Endothelial cell of umbilical vein (primary cell): ENCODE data around the gene CHIC2. TPM values are rescaled to one million over a fixed set of nuclear protein-coding genes. Genes with fewer than 3 reads are reported as not detected.

Source experiments
- BruUV-seq: library from RNA; stranded (reverse); fragments of 400-500 nt; replicated peaks from 2 replicates; lab custom pipeline; 2021; lab: Mats Ljungman, UMichigan
- CTCF ChIA-PET: fragments of 300-600, 350-600 bp; sonication (Branson Sonifier 250); formaldehyde crosslinking; loops from one replicate; lab custom pipeline; 2021; ENCODE audit warnings: antibody characterized with exemption, inconsistent platforms; lab: Charles Lee
- POLR2A ChIA-PET: fragments of 300-600, 350-600 bp; sonication (Branson Sonifier 250); formaldehyde crosslinking; loops from one replicate; lab custom pipeline; 2021; ENCODE audit warnings: antibody characterized with exemption, inconsistent platforms; lab: Charles Lee
- DNase-seq: peaks from one replicate; pipeline ENCODE4 v3.0.0-alpha.2; 2011; ENCODE audit warnings: low read depth, low spot score
- FAIRE-seq: peaks from 2 replicates; lab custom pipeline; 2011; peaks lifted over from hg19 to GRCh38; lab: Jason Lieb, UNC
- H2AFZ ChIP-seq: 2 replicates; pipeline ENCODE4 v1.6.0; 2012; ENCODE audit warnings: low read depth, low read length, control low read depth, inconsistent platforms
- H3K27ac ChIP-seq: 2 replicates; pipeline ENCODE4 v1.5.1; 2011; ENCODE audit warnings: low read depth, mild to moderate bottlenecking, control low read depth, low read length, moderate library complexity; ENCODE audit not compliant: insufficient read depth
- H3K27me3 ChIP-seq, 2 experiments: 2 replicates each; pipeline versions ENCODE4 v1.6.0 to v1.6.1; 2011; ENCODE audit warnings: low read length in 2 of 2, mixed read lengths in 1 of 2; ENCODE audit not compliant: control insufficient read depth in 2 of 2, insufficient read depth in 2 of 2
- H3K36me3 ChIP-seq, 2 experiments: 2 replicates in 1 of 2; 3 replicates in 1 of 2; pipeline ENCODE4 v1.5.1; 2011; ENCODE audit warnings: low read length in 2 of 2, mild to moderate bottlenecking in 1 of 2, moderate library complexity in 1 of 2; ENCODE audit not compliant: control insufficient read depth in 2 of 2, insufficient read depth in 2 of 2; ENCODE audit errors: extremely low read depth in 1 of 2
- H3K4me1 ChIP-seq: 3 replicates; pipeline ENCODE4 v1.5.1; 2011; ENCODE audit warnings: mild to moderate bottlenecking, low read length; ENCODE audit not compliant: control insufficient read depth, insufficient read depth; ENCODE audit errors: extremely low read depth
- H3K4me2 ChIP-seq: 2 replicates; pipeline ENCODE4 v1.6.1; 2011; ENCODE audit warnings: low read length, control low read depth, mixed read lengths; ENCODE audit not compliant: insufficient read depth
- H3K4me3 ChIP-seq, 3 experiments: fragments of 200-600 bp in 1 of 3; sonication (generic), shearing (Covaris generic) in 1 of 3; replicated peaks in 1 of 3; 2 replicates each; pipeline ENCODE4 v1.5.1; 2011 to 2016; ENCODE audit warnings: control low read depth in 3 of 3, low read length in 3 of 3, mild to moderate bottlenecking in 2 of 3, inconsistent platforms in 1 of 3, low read depth in 1 of 3, moderate library complexity in 1 of 3; ENCODE audit not compliant: insufficient read depth in 1 of 3
- H3K79me2 ChIP-seq: 2 replicates; pipeline ENCODE4 v1.6.0; 2012; ENCODE audit warnings: low read length, inconsistent platforms; ENCODE audit not compliant: control insufficient read depth, insufficient read depth
- H3K9ac ChIP-seq: replicated peaks from 2 replicates; pipeline ENCODE3; 2011; ENCODE audit warnings: low read length, control low read depth; ENCODE audit not compliant: insufficient read depth; ENCODE audit errors: extremely low read depth
- H3K9me1 ChIP-seq: replicated peaks from 3 replicates; pipeline ENCODE4 v1.6.0; 2011; ENCODE audit warnings: mild to moderate bottlenecking, low read length; ENCODE audit not compliant: control insufficient read depth, insufficient read depth; ENCODE audit errors: extremely low read depth
- H3K9me3 ChIP-seq: replicated peaks from 2 replicates; pipeline ENCODE4 v1.5.1; 2012; ENCODE audit warnings: low read length, inconsistent platforms; ENCODE audit not compliant: control insufficient read depth, insufficient read depth
- H4K20me1 ChIP-seq: replicated peaks from 2 replicates; pipeline ENCODE3; 2011; ENCODE audit warnings: mild to moderate bottlenecking, low read length; ENCODE audit not compliant: control insufficient read depth, insufficient read depth; ENCODE audit errors: extremely low read depth
- FOS ChIP-seq: IDR thresholded peaks from 2 replicates; pipeline ENCODE4 v1.6.1; 2011; ENCODE audit warnings: mild to moderate bottlenecking, low read length, moderate library complexity, borderline replicate concordance; ENCODE audit not compliant: insufficient read depth
- GATA2 ChIP-seq: IDR thresholded peaks from 2 replicates; pipeline ENCODE4 v1.7.0; 2011; ENCODE audit warnings: low read depth, mild to moderate bottlenecking, moderate library complexity, mixed read lengths, low read length; ENCODE audit not compliant: insufficient read length, insufficient read depth
- JUN ChIP-seq: IDR thresholded peaks from 2 replicates; pipeline ENCODE4 v1.6.1; 2011; ENCODE audit warnings: borderline replicate concordance, low read depth; ENCODE audit not compliant: insufficient read length, insufficient read depth
- POLR2A ChIP-seq: IDR thresholded peaks from 2 replicates; pipeline ENCODE4 v1.6.1; 2012; ENCODE audit warnings: low read depth, mild to moderate bottlenecking, control low read depth, low read length
- POLR2AphosphoS5 ChIP-seq: IDR thresholded peaks from 2 replicates; pipeline ENCODE4 v1.6.1; 2012; ENCODE audit warnings: low read depth, mild to moderate bottlenecking, control low read depth, low read length, moderate library complexity; ENCODE audit not compliant: insufficient read depth
- dilution Hi-C: fragments of 300-500 bp; cut with MboI; formaldehyde crosslinking; loops from one replicate; pipeline ENCODE4 v1.15.0; 2019; ENCODE audit warnings: low sequenced_read_pairs; ENCODE audit not compliant: extremely low pct_ligation_motif_present
- intact Hi-C: fragments of 100-400 bp; cut with micrococcal nuclease; formaldehyde crosslinking; loops from one replicate; pipeline ENCODE4 v1.10.0; 2022
- polyA plus RNA-seq, 4 experiments: library from polyadenylated mRNA; depleted of rRNA in 3 of 4; stranded (reverse) in 3 of 4; unstranded in 1 of 4; fragments of >200 nt; gene quantifications; 2 replicates each; pipeline versions ENCODE4 v1.2.1 to v1.2.3, GENCODE V29; 2011 to 2012; ENCODE audit warnings: missing spikeins in 1 of 4
- total RNA-seq: library from RNA; stranded (reverse); gene quantifications from 2 replicates; pipeline ENCODE4 v1.2.3, GENCODE V29; 2021
- TF ChIP-seq, protein P1 (sequence below), 2 donors: IDR thresholded peaks; 1 replicate in 1 of 2; 2 replicates in 1 of 2; pipeline ENCODE4 v1.5.1; 2011; ENCODE audit warnings: low read length in 2 of 2, mild to moderate bottlenecking in 2 of 2, moderate library complexity in 2 of 2, control low read depth in 1 of 2, inconsistent platforms in 1 of 2, low read depth in 1 of 2; ENCODE audit not compliant: insufficient read depth in 1 of 2; ENCODE audit errors: extremely low read depth in 1 of 2

Gene CHIC2
- total and polyA plus RNA-seq, 2 donors (not counting 3 experiments of a cell fraction or from before 2014, with no cell fraction given) = 27.4 to 43.3 TPM

GRCh38 chr4:54077812-54078211 lies 13.4 kb upstream of the CHIC2 start:
- Histone ChIP-seq H3K9me3 (no peaks in the 10 kb centered on the region), H2AFZ (no peak overlapping the region), H3K27ac (peak overlapping the region; percentile 66), H3K9ac (no peak overlapping the region), H3K27me3 (no peaks in the 10 kb centered on the region), H3K79me2 (no peaks in the 10 kb centered on the region), H4K20me1 (no peaks in the 10 kb centered on the region), H3K4me3 (no peak overlapping the region), H3K4me2 (peak overlapping the region; percentile 30), H3K9me1 (no peaks in the 10 kb centered on the region), H3K36me3 (no peaks in the 10 kb centered on the region), H3K4me1 (peaks cover 41% of the 10 kb centered on the region)
- dilution Hi-C loops (no loop called here), intact Hi-C loops (loop anchor here (2.0 kb wide), 1 partner anchor 83 kb away; no protein-coding TSS in a partner anchor)
- DNase-seq = peak; percentile 36
- ChIA-PET CTCF (interaction anchor here (1.0 to 2.0 kb wide), 3 partner anchors 8 to 148 kb away, joined by 3 to 10 read pairs (median 3); no protein-coding TSS in a partner anchor), POLR2A (no interaction called here)
- BruUV-seq = no TSS peak
- no peak for FAIRE-seq
- TF ChIP-seq GATA2 = peak; percentile 24
- no peak for TF ChIP-seq POLR2A
- TF ChIP-seq POLR2AphosphoS5 = no peak

- dilution Hi-C loops = no loop called here
- Histone ChIP-seq H3K9ac (no peak overlapping the region), H3K4me2 (peak overlapping the region; percentile 61)
Observed at GRCh38 chr4:54076673-54077072, 12.3 kb upstream of the CHIC2 start.

More at GRCh38 chr4:54076673-54077072, 12.3 kb upstream of the CHIC2 start:
- intact Hi-C loops = loop anchor here (1.0 to 2.0 kb wide), 2 partner anchors 10 to 82 kb away; no protein-coding TSS in a partner anchor
- H2AFZ ChIP-seq = no peak overlapping the region
- CTCF ChIA-PET = interaction anchor here (0.7 to 1.5 kb wide), 3 partner anchors 9 to 140 kb away, joined by 3 to 4 read pairs (median 3); partner anchors contain the start of gene CHIC2
- no TSS peak for BruUV-seq
- FAIRE-seq = no peak
- no peaks in the 10 kb centered on the region for H3K27me3 ChIP-seq
- peak overlapping the region; percentile 66 for H3K27ac ChIP-seq
- POLR2A ChIA-PET = interaction anchor here (0.9 to 1.0 kb wide), 2 partner anchors 10 to 14 kb away, joined by 3 to 7 read pairs; no protein-coding TSS in a partner anchor
- peaks cover 30% of the 10 kb centered on the region for H3K4me1 ChIP-seq
- no peak overlapping the region for H3K4me3 ChIP-seq
- TF ChIP-seq, protein P1, sequence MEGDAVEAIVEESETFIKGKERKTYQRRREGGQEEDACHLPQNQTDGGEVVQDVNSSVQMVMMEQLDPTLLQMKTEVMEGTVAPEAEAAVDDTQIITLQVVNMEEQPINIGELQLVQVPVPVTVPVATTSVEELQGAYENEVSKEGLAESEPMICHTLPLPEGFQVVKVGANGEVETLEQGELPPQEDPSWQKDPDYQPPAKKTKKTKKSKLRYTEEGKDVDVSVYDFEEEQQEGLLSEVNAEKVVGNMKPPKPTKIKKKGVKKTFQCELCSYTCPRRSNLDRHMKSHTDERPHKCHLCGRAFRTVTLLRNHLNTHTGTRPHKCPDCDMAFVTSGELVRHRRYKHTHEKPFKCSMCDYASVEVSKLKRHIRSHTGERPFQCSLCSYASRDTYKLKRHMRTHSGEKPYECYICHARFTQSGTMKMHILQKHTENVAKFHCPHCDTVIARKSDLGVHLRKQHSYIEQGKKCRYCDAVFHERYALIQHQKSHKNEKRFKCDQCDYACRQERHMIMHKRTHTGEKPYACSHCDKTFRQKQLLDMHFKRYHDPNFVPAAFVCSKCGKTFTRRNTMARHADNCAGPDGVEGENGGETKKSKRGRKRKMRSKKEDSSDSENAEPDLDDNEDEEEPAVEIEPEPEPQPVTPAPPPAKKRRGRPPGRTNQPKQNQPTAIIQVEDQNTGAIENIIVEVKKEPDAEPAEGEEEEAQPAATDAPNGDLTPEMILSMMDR (IDR thresholded peaks at IDR 0.05; ENCODE audit: extremely low read depth in 1 of 2, insufficient read depth in 1 of 2, low read depth in 1 of 2, low read length in 2 of 2) = no peak
- no peak for TF ChIP-seq POLR2AphosphoS5
- peak; percentile 31 for TF ChIP-seq FOS
- peak; percentile 49 for TF ChIP-seq JUN
- H3K79me2 ChIP-seq = no peaks in the 10 kb centered on the region
- no peaks in the 10 kb centered on the region for H3K9me1 ChIP-seq
- H3K9me3 ChIP-seq = no peaks in the 10 kb centered on the region
- no peaks in the 10 kb centered on the region for H3K36me3 ChIP-seq
- peak; percentile 38 for DNase-seq
- no peaks in the 10 kb centered on the region for H4K20me1 ChIP-seq
